Esophagus squamous epithelium (tissue), 5 donors: ENCODE measurements around the gene AGTR1. TPM values are rescaled to one million over a fixed set of nuclear protein-coding genes. Genes with fewer than 3 reads are reported as not detected.

ENCODE experiments used
- DNase-seq: peaks from one replicate; lab custom pipeline; 2025; lab: John Stamatoyannopoulos, UW
- H3K27ac ChIP-seq, 4 donors: fragments of 200-600 bp; sonication (generic); one replicate each; pipeline ENCODE4 v1.5.1; 2016 to 2019; ENCODE audit warnings: mild to moderate bottlenecking in 1 of 4
- H3K27me3 ChIP-seq, 4 donors: fragments of 200-600 bp; sonication (generic); 1 replicate in 3 of 4; 2 replicates in 1 of 4; pipeline versions ENCODE4 v1.5.1 to v1.6.0; 2017 to 2021; ENCODE audit warnings: antibody characterized with exemption in 1 of 4
- H3K36me3 ChIP-seq, 3 donors: fragments of 200-600 bp; sonication (generic); one replicate each; pipeline ENCODE4 v1.5.1; 2016 to 2019
- H3K4me1 ChIP-seq, 3 donors: fragments of 200-600 bp; sonication (generic); one replicate each; pipeline ENCODE4 v1.5.1; 2017 to 2019
- H3K4me3 ChIP-seq, 4 donors: fragments of 200-600 bp; sonication (generic); 1 replicate in 3 of 4; 2 replicates in 1 of 4; pipeline ENCODE4 v1.5.1; 2016 to 2019; ENCODE audit warnings: mild to moderate bottlenecking in 2 of 4, moderate library complexity in 1 of 4
- H3K9me3 ChIP-seq, 3 donors: fragments of 200-600 bp; sonication (generic); one replicate each; pipeline ENCODE4 v1.5.1; 2016 to 2019
- POLR2A ChIP-seq, 4 donors: fragments of 450-650 bp; IDR thresholded peaks; one replicate each; pipeline ENCODE4 v1.6.1; 2017; ENCODE audit warnings: antibody characterized with exemption in 4 of 4, mild to moderate bottlenecking in 4 of 4, moderate library complexity in 3 of 4
- WGBS, 2 donors: methylation state at CpG; one replicate each; pipeline ENCODE4 v1.1.5; 2018; 5-methylcytosine and 5-hydroxymethylcytosine counted together
- intact Hi-C: fragments of 100-400 bp; cut with DNase I; formaldehyde crosslinking; loops from one replicate; pipeline ENCODE4 v1.15.0; 2022
- total RNA-seq, 4 donors: library from RNA; depleted of rRNA; stranded (reverse); fragments of >200 nt; gene quantifications; one replicate each; pipeline ENCODE4 v1.1.0, GENCODE V29; 2016
- TF ChIP-seq, protein P1 (sequence below), 6 experiments: fragments of 450-650 bp in 4 of 6; fragments of 200-600 bp in 2 of 6; sonication (generic) in 2 of 6; IDR thresholded peaks; one replicate each; pipeline ENCODE4 v1.5.1; 2016 to 2019; ENCODE audit warnings: antibody characterized with exemption in 6 of 6, mild to moderate bottlenecking in 4 of 6, moderate library complexity in 4 of 6
- donor health status: DM: yes; HTN: yes; CAD: no.

AGTR1 gene
- total RNA-seq, 4 donors from 2014 or later = 1.1 to 4.4 (median 4.4) TPM; not detected in 1

DNA sequence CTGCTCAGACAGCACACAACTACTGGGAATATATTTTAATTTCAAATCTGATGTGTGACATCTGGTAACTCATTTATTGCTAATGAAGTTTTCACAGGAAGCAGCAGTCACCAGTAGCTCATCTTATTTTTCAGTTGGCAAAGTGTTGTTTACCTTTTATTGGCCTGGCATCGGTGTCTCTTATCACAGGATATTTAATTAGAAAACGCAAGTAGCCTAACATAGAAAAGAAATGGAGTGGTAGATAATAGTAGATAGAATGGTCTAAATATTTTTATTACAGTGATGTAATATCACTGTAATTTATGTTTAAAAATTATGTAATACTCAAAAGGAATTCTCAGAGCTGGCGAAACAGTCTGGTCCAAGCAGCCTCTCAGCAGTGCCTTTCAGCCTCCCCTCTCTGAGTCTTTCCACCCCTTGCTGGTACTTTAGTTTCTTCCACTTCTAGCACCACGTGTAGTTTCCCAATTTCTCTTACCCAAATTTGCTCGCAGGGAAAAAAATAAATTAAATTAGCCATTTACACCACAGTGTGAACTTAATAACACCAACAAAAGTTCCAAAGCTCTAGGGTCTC lies 31.9 kb downstream of the AGTR1 start:
- Histone ChIP-seq H3K27me3 (no peaks in the 10 kb centered on the region), H3K9me3 (no peaks in the 10 kb centered on the region), H3K27ac (no peak overlapping the region), H3K36me3 (no peaks in the 10 kb centered on the region), H3K4me3 (no peak overlapping the region), H3K4me1 (no peaks in the 10 kb centered on the region)
- DNase-seq = no peak
- WGBS, 2 donors = 38 to 50% methylated on average over 5 of the region's 5 CpGs
- intact Hi-C loops = no loop called here
- TF ChIP-seq POLR2A (IDR thresholded peaks at IDR 0.05) = no peak
- TF ChIP-seq, protein P1, sequence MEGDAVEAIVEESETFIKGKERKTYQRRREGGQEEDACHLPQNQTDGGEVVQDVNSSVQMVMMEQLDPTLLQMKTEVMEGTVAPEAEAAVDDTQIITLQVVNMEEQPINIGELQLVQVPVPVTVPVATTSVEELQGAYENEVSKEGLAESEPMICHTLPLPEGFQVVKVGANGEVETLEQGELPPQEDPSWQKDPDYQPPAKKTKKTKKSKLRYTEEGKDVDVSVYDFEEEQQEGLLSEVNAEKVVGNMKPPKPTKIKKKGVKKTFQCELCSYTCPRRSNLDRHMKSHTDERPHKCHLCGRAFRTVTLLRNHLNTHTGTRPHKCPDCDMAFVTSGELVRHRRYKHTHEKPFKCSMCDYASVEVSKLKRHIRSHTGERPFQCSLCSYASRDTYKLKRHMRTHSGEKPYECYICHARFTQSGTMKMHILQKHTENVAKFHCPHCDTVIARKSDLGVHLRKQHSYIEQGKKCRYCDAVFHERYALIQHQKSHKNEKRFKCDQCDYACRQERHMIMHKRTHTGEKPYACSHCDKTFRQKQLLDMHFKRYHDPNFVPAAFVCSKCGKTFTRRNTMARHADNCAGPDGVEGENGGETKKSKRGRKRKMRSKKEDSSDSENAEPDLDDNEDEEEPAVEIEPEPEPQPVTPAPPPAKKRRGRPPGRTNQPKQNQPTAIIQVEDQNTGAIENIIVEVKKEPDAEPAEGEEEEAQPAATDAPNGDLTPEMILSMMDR (IDR thresholded peaks at IDR 0.05) = no peak

DNA sequence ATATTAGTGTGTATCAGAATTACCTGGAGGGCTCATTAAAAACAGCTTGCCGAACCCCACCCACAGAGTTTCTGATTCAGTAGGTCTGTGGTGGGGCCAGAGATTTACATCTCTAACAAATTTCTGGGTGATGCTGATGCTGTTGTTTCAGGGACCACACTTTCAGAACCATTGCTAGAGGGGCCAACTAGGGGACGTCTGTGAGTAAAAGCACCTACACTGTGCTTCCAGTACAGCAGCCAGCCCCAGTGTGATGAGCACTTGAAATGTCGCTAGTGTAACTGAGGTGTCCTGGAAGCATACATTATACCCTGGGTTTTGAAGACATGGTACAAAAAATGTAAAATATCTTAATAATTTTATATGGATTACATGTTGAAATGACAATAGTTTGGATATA lies 33.0 kb downstream of the AGTR1 start:
- no peaks in the 10 kb centered on the region for H3K4me1 ChIP-seq
- H3K27me3 ChIP-seq = no peaks in the 10 kb centered on the region
- no peaks in the 10 kb centered on the region for H3K9me3 ChIP-seq
- no peak overlapping the region for H3K4me3 ChIP-seq
- H3K36me3 ChIP-seq = no peaks in the 10 kb centered on the region
- intact Hi-C loops = no loop called here
- no peak for DNase-seq
- TF ChIP-seq, protein P1 (IDR thresholded peaks at IDR 0.05) = no peak
- TF ChIP-seq POLR2A (IDR thresholded peaks at IDR 0.05) = no peak
- no peak overlapping the region for H3K27ac ChIP-seq
- 79 to 85% methylated on average over 2 to 3 of the region's 3 CpGs for WGBS, 2 donors

DNA sequence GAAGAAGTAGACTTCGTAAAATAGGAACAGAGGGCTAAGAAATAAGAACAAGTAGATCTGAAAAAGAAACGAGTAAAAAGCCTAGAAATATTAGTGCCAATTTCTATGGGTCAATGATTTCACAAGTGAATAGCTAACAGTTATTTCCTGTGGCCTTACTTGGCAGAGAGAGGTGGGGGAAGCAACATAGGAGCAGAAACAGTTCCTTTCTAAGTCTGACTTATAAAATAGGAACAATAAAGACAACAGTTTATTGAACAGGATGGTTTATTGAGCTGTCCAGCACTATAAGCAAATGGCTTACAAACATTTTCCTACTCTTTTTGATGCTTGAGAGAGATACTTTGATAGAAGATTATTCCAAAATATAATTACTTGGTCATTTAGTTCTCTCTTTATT lies 37.9 kb downstream of the AGTR1 start:
- H3K4me1 ChIP-seq = no peaks in the 10 kb centered on the region
- H3K9me3 ChIP-seq = no peaks in the 10 kb centered on the region
- H3K36me3 ChIP-seq = no peaks in the 10 kb centered on the region
- no peaks in the 10 kb centered on the region for H3K27me3 ChIP-seq
- H3K4me3 ChIP-seq = no peak overlapping the region
- intact Hi-C loops = no loop called here
- no peak for DNase-seq
- WGBS, 2 donors = 29 to 45% methylated on average over 2 of the region's 2 CpGs
- no peak for TF ChIP-seq POLR2A (IDR thresholded peaks at IDR 0.05)
- TF ChIP-seq, protein P1 (IDR thresholded peaks at IDR 0.05) = no peak
- H3K27ac ChIP-seq = no peak overlapping the region

DNA sequence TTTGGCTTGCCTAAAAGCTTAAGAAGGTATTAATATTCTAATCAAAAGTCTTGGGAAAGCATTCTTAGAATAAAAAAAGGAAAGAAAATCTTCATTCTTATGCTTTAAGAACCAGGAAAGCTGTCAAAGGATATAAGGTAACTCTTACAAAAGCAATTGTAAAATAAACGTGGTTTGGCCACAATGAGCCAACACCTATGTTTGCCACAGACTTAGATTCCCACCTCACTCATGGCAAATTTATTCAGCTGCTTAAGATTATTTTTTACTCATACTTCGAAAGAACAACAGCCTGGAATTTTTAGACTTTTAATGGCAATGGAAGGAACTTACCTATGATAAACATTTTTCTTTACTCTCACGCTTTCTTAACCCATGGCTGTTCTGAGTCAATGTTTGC lies 38.4 kb downstream of the AGTR1 start:
- 38 to 53% methylated on average over 3 of the region's 3 CpGs for WGBS, 2 donors
- intact Hi-C loops = no loop called here
- no peak for DNase-seq
- Histone ChIP-seq H3K4me3 (no peak overlapping the region), H3K36me3 (no peaks in the 10 kb centered on the region), H3K27ac (no peak overlapping the region), H3K27me3 (no peaks in the 10 kb centered on the region), H3K4me1 (no peaks in the 10 kb centered on the region), H3K9me3 (no peaks in the 10 kb centered on the region)
- no peak for TF ChIP-seq POLR2A (IDR thresholded peaks at IDR 0.05)
- TF ChIP-seq, protein P1 (IDR thresholded peaks at IDR 0.05) = no peak

DNA sequence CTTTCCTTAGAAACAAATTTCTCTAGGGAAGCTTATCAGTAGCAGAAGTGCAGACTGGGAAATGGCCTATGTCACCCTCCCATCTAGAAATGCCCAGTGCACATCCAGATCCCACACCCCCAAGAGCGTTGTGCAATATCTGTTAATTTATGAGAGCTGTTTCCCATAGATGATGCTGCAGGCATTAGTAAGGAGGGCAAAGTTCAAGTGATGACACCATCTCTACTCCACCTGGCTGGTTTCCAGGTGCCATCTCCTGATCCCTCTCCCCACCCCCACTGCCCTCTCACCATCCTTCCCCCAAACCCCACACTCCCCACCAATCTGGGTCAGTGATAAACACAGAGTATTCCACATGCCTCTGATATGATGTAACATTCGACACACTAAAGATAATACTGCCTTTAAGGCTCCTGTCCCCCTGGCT lies 39.4 kb downstream of the AGTR1 start:
- Histone ChIP-seq H3K27me3 (no peaks in the 10 kb centered on the region), H3K4me3 (no peak overlapping the region), H3K9me3 (no peaks in the 10 kb centered on the region), H3K4me1 (no peaks in the 10 kb centered on the region), H3K36me3 (no peaks in the 10 kb centered on the region), H3K27ac (no peak overlapping the region)
- DNase-seq = no peak
- WGBS, 2 donors = 81 to 95% methylated on average over 2 of the region's 2 CpGs
- intact Hi-C loops = no loop called here
- TF ChIP-seq, protein P1 (IDR thresholded peaks at IDR 0.05) = no peak
- no peak for TF ChIP-seq POLR2A (IDR thresholded peaks at IDR 0.05)
